T-helper 2 cell treated with Interferon-gamma antibody and Interleukin-4, amounts not matched to agents 100 ng/mL and 5 ng/mL, for 36 hours (primary cell): ENCODE measurements around the gene UPF1. TPM values are rescaled to one million over a fixed set of nuclear protein-coding genes. Genes with fewer than 3 reads are reported as not detected.

Source experiments
- intact Hi-C: fragments of 100-400 bp; cut with micrococcal nuclease; formaldehyde crosslinking; loops from one replicate; pipeline ENCODE4 v1.15.1; 2023
- total RNA-seq: library from RNA; stranded (reverse); gene quantifications from 2 replicates; pipeline ENCODE4 v1.2.3, GENCODE V29; 2022

The UPF1 gene
- total RNA-seq, 1 donor from 2014 or later: 100 TPM

DNA sequence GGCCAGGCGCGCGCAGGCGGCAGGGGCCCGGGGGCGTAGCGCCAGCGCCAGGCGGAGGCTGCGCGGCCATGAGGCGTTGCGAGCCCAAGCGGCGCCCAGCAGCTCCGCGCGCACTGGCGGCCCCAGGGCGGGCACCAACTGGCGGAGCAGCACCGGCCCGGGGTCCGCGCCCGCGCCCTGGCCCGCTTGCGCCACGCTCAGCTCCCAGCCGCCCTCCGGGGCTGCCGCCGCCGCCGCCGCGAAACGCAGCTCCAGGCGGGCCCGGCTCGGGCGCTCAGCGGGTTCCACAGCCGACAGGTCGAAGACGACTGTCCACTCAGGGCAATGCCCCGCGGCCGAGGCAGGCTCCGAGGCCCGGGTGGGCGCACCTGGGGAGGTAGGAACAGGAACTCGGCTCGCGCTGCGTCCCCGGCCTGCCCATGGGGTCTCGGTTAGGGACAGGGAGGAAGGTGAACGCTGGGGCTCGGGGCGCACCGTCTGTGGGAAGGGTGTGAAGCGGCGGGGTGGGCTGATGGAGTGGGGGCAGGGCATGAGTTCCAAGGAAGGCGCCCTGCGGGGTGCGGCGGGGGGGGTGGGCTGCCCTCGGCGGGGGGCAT, 37.4 kb downstream of the UPF1 start:
- intact Hi-C loops: no loop called here

DNA sequence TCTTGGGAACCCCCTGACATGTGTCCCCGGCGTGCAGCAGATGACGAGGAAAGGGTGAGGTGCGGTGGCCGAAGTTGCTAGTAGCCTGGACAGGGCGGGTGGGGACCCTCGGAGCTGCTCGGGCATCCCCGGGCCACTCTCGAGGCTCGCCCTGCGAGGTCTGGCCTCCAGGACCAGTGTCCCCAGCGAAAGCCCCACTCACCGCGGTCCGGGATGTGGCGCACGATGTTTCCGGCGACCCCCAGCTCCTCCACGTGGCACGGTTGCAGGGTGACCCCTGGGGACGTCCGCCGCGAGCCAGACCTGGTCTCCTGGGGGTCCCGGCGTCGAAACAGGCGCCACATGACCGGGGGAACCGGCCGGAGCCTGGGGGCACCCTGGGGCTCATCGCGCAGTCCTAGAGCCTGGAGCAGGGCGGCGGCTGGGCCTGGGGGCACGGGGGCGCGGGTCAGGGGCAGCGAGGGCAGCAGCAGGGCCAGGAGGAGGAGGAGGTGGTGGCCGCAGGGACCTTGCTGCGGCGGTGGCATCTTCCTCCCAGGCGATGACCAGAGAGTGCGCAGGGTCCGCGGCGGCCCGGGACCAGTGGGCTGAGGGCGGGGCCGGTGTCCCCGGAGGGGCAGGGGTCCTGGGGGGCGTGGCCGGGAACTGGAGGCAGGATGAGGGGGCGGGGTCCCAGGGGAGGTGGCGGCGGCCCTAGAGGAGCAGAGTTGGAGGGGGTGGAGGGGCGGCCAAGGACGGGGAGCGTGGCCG, 38.2 kb downstream of the UPF1 start:
- intact Hi-C loops: no loop called here

DNA sequence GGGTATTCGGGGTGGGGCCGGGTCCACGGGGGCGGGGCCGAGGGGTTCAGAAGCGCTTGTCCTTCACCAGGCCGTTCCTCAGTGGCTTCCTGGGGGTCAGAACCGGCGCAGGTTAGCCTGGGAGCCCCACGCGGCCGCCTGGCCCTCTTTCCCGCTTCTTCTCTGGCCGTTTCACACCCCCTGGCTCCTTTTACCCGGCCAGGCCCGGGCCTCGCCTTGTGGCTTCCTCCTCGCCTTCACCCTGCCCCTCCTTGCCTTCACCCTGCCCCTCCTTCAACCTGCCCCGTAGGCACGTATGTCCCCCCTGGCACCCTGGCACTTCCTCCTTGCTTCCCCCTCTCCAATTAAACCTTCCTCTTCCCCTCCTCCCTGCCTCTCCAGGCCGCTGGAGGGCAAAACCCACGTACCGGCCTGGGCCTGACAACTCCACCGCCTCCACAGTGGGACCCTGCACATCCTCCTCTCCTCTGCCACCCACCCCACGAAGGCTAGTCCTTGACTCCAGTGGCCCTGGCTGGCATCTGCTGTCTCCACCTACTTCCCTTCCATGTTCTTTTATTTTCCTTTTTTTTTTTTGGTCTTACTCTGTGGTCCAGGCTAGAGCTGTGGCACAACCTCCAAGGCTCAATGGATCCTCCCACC, 38.9 kb downstream of the UPF1 start:
- intact Hi-C loops: no loop called here

DNA sequence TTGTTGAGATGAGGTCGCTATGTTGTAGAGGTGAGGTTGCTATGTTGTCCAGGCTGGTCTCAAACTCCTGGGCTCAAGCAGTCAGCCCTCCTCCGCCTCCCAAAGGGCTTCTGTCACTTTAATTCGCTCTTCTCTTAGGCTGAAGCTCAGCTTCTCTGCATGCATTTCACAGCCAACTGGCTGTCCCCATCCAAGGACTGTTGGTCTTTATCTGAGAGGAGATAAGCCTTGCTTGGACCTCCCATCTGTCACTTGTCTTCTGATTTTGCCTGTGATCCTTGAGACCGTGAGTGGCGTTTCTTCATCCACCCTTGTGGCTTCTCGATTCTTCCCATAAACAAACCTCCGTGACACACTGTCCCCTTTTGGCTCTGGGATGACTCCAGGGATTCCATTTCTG, 39.8 kb downstream of the UPF1 start:
- intact Hi-C loops: no loop called here

DNA sequence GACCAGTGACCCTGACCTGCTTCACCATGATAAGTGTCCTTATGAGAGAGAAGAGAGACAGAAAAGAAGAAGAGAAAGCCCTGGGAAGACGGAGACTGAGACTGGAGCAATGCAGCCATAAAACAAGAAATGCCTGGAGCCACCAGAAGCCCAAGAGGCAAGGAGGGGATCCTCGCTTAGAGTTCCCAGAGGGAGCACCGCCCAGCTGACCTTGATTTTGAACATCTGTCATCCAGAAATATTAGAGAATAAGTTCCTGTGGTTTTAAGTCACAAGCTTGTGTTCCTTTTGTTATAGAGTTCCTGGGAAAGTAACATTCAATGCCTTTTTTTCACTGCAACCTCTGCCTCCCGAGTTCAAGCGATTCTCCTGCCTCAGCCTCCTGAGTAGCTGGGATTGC, 44.0 kb downstream of the UPF1 start:
- intact Hi-C loops: no loop called here

DNA sequence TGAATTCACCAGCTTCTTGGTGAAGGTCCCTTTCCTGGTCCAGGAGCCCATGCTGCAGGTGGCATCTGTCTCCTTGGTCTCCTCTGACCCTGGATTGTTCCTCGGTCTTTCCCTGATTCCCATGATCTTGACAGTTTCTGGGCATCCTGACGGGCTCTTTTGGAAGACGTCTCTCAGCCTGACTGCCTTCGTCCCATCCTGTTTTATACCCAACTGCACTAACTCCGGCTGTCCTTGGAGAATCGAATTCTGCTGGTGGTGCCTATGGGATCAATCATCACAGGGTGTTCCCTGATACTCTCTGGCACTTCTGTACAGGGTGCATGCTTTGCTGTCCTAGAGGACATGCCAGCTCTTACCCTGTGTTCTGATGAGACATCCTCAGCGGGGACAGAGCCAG, 45.1 kb downstream of the UPF1 start:
- intact Hi-C loops: no loop called here

DNA sequence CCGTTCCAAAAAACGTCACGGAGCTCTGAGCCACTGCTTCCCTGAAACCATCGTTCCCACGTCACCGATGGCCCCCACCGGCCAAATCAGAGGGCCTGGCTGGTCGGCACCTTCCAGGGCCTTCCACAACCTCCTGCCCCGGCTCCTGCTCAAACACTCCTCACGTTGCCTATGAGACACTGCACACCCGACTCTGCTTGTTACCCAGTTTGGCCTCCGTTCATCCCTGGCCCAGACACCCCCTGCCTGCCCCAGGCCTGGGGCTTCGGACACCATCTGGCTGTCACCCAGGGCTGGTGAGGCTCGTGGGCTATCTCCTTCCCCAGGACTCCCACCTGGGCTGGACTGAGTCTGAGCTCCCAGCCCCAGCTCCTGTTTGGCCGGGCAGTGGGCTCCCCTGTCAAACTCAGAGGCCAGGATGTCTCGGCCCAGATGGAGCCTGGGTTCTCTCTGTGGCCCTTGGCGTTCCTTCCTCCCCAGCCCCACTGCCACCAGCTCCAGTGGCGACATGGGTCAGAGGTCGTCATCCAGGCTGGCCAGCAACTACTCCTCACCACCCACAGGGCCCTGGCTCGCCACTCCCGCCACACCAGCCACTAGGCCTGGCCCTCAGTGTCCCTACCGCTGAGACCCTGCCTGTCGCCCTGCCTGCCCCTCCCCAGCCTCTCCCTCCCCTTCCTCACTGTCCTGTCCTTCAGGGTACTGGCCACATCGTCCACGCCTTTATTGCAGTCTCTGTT, 46.5 kb downstream of the UPF1 start:
- intact Hi-C loops: no loop called here

DNA sequence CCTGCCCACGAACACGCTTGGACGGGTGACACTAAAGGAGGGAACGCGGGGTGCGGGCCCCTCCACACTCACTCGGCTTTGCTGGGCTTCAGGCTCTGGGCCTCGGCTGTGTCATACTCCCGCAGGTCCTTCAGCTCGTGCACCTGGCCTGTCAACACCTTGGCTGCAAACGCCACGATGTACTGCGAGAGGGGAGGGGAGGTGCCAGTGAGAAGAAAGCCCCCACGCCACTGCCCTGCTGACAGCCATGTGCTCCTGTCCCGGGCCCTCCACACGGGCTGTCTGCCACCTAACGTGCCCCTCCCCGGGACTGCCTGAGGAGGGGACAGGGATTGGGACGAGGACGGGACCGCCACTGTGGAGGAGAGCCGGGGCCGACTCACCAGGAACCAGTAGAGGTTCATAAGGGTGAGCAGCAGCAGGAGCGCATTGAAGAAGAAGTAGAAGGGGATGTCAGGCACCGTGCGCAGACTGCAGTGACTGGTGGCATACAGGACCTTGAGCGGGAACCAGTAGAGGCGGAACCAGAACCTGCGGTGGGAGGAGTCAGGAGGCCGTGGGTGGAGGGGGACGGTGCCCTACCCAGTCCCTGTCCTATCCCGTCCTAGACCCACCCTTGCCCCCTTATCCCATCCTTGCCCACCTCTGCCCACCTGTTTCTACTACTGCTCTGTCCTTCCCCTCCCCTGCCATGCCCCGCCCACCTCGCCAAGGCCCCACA, 47.3 kb downstream of the UPF1 start:
- intact Hi-C loops: no loop called here

DNA sequence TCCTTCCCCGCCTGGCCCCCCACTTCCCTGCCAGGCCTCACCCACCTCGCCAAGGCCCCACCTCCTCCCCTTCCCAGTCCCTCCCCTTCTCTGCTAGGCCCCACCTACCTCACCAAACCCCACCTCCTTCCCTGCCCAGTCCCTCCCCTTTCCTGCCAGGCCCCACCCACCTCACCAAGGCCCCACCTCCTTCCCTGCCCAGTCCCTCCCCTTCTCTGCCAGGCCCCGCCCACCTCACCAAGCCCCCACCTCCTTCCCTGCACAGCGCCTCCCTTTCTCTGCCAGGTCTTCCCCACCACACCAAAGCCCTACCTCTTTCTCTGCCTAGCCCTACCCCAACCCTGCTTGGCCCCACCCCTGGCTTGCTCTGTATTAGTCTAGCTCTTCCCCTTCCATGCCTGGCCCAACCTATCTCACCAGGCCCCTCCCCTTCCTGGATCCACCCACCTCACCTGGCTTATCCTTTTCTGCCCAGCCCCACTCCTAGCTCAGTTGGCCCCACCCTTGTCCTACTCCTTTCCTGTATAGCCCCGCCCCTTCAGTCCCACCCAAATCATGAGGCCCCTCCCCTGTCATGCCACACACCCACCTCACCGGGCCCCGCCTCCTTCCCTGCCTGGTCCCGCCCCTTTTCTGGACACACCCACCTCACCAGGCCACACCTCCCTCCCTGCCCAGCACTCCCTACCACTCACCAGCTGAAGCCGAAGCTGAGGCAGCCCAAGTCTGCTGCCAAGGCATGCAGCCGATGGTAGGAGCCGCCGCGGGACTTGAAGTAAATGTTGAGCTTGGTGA, 48.0 kb downstream of the UPF1 start:
- intact Hi-C loops: no loop called here

DNA sequence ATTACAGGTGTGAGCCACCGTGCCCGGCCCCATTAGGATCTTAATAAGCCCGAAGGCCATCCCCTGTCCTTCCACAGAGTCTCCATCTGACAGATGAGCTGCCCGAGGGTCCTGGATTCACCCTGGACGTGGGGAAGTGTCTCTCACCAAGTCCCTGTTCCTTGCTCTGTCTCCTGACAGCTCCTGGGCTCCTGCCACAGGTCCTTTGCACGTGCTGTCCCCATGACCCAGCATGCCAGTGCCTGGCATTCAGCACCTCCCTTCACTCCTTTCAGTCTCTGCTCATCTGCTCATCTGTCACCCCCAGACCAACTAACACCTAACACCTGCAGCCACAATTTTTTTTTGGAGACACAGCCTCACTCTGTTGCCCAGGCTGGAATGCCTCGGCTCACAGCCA, 49.7 kb downstream of the UPF1 start:
- intact Hi-C loops: no loop called here

DNA sequence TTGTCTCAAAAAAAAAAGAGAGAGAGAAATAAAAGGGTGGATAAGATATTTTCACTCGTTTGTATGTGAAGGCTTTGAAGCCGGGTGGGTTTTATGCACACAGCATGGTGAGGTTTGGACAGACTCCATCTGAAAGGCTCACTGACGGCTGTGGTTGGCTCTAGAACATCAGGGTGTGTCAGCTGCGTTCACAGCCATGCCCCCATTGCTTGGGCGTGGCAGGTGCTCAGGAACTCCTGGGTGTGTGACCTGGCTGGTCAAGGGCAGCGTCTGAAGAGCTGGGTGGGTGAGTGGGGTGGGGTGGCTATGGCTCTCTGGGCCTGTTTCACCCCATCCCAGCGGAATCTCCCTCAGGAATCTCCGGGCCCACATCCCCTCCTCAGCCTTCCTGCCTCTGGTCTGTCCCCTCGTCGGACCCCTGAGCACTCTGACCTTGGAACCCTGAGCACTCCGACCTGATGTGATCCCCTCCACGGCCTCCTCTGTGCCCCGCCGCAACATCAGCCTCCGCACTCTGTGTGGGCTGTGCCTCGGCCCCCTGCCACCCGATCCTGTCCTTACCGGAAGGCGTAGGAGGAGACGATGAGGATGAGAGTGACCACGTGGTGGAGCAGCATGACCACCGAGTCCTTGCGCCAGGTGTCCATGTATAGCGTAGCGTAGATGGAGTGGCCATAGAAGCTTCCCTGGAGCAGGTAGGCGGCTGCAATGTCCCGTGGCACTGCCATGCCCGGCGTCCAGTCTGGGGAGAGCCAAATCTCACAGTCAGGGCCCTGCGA, 52.0 kb downstream of the UPF1 start:
- intact Hi-C loops: no loop called here

DNA sequence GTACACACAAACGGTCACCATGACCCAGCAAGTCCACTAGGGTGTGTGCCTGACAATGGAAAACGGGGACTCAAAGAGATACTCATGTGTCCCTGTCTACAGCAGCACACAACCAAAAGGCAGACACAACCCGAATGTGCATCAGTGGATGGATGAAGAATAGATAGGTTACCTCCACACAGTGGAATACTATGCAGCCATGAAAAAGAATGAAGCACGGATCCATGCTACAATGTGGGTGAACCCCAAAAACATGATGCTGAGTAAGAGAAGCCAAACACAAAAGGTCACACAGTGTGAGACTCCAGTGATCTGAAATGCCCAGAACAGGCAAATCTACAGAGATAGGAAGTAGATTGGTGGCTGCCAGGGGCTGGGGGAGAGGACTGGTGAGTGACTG, 55.2 kb downstream of the UPF1 start:
- intact Hi-C loops: no loop called here

DNA sequence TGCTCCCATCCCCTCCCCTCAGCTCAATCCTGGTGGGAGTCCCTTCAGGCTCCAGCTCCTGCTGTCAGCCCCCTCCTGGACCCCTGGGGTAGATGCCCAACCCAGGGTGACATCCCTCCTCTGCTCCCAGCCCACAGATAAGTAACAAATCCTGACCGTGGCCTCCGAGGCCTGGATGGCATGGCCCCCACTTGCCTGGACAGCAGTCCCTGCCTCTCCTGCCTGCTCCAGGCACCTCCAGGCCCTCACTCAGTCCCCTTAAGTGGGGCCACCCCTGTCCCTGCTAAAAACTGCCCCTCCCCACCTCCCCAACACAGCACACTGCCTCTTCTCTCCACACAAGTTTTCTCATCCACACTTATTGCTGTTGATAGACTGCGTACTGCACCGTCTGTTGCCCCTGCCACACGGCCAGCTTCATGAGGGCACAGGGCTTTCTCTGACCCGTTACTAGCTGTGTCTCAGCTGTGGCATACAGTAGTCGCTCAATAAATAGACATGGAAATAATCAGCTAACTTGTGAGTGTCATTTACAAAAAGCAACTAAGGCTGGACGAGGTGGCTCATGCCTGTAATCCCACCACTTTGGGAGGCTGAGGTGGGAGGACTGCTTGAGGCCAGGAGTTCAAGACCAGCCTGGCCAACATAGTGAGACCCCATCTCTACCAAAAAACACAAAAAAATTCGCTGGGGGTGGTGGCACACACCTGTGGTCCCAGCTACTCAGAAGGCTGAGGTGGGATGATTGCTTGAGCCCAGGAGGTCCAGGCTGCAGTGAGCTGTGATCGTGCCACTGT, 58.4 kb downstream of the UPF1 start:
- intact Hi-C loops: no loop called here

DNA sequence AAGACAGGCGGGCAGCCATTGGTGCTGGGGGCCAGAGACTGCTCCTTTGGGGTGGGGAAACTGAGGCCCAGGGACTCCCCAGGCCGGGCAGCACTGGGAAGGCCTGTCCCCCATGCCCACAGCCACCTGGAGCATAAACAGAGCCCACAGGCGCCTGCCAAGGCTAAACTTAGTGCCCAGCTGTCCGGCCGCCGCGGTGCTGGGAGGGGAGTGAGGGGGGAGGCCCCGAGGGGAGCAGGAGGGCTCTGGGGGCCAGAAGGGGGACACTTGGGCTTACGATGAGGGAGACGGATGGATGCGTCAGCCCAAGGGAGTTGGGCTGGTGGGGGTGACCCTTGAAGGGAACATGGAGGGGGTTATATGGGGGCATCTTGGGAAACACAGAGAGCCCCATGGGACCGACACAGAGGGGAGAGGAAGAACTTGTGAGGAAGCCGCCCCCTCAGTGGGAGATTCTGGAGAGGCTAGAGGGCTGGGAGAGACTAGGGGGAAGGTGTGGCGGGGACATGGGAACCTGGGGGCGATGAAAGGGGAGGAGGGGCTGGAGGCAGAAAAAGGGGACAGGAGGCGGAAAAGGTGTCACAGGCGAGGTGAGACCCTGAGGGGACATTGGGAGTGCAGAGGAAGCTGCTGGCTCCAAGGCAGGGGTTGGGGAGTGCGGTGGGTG, 62.0 kb downstream of the UPF1 start:
- intact Hi-C loops: no loop called here

DNA sequence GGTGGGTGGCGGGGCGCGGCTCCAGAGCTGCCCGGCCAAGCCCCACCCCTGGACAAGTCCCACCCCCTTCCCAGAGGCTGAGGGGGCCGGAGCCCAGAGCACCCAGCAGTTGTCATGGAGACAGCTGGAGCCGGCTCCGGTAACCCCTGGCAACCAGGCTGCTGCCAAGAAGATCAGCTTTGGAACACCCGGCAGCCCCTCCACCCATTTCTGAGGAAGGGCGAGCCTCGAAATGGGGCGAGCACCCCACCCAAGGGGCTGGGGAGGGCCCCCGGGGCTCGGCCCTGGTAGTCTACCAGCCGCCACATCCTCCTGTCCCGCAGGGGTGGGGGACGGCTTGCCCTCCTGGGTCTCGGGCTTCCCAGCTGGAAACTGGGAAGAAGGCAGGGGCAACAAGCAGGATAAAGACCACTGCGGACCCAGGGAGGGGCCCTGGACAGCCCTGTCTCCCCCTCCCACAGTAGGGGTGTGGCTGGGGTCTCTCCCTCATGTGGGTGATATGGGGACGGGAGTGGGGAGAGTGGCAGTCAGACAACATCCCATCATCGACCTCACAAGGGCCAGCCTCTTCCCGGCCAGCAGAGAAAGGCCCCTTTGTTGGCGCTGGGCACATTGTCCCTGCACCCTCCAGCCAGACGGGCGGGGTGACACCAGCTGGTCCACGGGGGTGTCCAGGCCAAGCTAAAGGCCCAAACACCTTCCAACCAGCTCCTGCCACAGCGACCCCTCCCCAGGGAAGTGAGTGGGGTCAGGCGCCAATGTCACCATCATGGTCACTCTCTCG, 62.7 kb downstream of the UPF1 start:
- intact Hi-C loops: no loop called here

DNA sequence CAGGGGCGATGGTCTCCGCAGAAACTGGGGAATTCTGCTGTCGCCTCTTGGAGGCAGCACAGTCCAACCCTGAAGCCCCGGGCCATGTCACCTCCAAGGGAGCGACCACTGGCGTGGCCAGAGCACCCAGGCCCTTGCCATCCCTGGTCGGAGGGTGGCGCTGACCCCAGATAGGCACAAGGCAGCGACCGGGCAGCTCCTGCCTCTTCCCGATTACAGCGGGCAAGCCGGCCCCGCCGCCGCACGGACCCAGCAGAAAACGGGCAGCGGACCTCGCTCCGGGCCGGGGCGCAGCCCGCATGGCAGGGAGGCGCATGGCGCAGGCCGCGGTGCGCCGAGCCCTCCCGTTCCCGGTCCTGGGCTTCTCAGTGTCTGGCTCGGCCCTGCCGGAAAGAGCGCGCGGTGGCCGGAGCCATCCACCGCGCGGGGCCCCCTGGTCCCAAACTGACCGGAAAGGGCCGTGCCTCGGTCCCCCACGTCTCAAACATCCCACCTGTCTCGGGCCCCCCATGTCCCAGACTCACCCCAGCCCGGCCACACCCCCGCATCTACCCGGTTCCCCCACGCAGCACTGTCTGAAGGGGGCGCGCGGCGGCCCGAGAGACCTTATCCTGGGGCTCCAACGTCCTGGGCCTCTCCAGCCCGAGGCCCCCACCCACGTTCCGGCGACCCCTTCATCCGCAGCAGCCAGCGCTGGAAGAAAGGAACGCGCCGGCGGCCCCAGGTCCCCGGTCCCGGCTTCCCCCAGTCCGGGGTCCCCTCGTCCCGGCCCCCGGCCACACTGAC, 63.5 kb downstream of the UPF1 start:
- intact Hi-C loops: no loop called here

DNA sequence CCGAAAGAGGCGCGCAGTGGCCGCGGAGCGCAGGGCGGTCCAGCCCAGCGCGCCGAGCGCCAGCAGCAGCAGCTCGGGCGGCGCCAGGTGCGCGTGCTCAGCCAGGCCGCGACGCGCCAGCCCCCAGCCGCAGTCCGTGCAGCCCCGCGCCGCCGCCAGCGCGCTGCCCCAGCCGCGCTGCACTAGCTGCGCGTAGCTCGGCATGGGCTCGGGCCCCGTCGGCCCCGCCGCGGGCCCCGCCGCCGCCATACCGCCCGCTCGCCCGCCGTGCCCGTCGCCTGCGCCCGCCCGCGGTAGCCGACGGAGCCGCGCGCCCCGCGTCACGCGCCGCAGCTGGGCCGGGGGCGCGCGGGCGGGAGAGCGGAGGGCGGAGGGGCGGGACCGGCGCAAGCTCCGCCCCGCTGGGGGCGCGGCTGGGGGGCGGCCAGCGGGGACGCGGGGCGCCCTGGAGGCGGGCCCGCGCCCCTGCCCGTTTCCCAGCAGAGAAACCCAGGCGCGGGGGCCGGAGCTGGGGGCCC, 64.1 kb downstream of the UPF1 start, which contains the start of gene CERS1:
CERS1 (minus strand) TSS at position 335 of the 518 bp plus-strand sequence; CDS start at position 249, 86 bp downstream.
- intact Hi-C loops: no loop called here
